ENCODE data around the gene PLSCR1. TPM values are rescaled to one million over a fixed set of nuclear protein-coding genes. Genes with fewer than 3 reads are reported as not detected.

PLSCR1 gene
- total RNA-seq, 1 donor from 2014 or later, result 37.2 TPM

- H3K27me3 Mint-ChIP-seq, result no peaks in the 10 kb centered on the region
- DNase-seq, result no peak
- no peaks in the 10 kb centered on the region for H3K9me3 Mint-ChIP-seq
- H3K4me3 Mint-ChIP-seq, result no peak overlapping the region
- CTCF ChIA-PET, result interaction anchor here (0.8 kb wide), 1 partner anchor 16 kb away, joined by 3 read pairs; no protein-coding TSS in a partner anchor
- no peak for TF ChIP-seq CTCF (IDR thresholded peaks at IDR 0.05)
- H3K27ac Mint-ChIP-seq, result no peak overlapping the region
- no peak for ATAC-seq (ENCODE audit: low read depth)
- POLR2A ChIA-PET, result no interaction called here
- intact Hi-C loops (cut with micrococcal nuclease), result no loop called here
- H3K36me3 Mint-ChIP-seq (ENCODE audit: low read depth), result no peaks in the 10 kb centered on the region
- no peaks in the 10 kb centered on the region for H3K4me1 Mint-ChIP-seq
These were observed 16.3 kb upstream of the PLSCR1 start for GRCh38 chr3:146560678-146561077.

- no peaks in the 10 kb centered on the region for H3K27me3 Mint-ChIP-seq
- H3K27ac Mint-ChIP-seq, result no peak overlapping the region
- no peak overlapping the region for H3K4me3 Mint-ChIP-seq
- H3K36me3 Mint-ChIP-seq (ENCODE audit: low read depth), result no peaks in the 10 kb centered on the region
- DNase-seq (no peak), ATAC-seq (ENCODE audit: low read depth) (no peak)
- CTCF ChIA-PET, result no interaction called here
- no peaks in the 10 kb centered on the region for H3K4me1 Mint-ChIP-seq
- H3K9me3 Mint-ChIP-seq, result no peaks in the 10 kb centered on the region
- POLR2A ChIA-PET, result no interaction called here
- no peak for TF ChIP-seq CTCF (IDR thresholded peaks at IDR 0.05)
- intact Hi-C loops (cut with micrococcal nuclease), result no loop called here
These were observed 15.0 kb upstream of the PLSCR1 start for GRCh38 chr3:146559388-146559787.

- H3K27ac Mint-ChIP-seq, result no peak overlapping the region
- no peak overlapping the region for H3K4me3 Mint-ChIP-seq
- DNase-seq (no peak), ATAC-seq (ENCODE audit: low read depth) (no peak)
- no peak for TF ChIP-seq CTCF (IDR thresholded peaks at IDR 0.05)
- H3K9me3 Mint-ChIP-seq, result no peaks in the 10 kb centered on the region
- CTCF ChIA-PET, result no interaction called here
- no peaks in the 10 kb centered on the region for H3K27me3 Mint-ChIP-seq
- no peaks in the 10 kb centered on the region for H3K4me1 Mint-ChIP-seq
- POLR2A ChIA-PET, result no interaction called here
- no peaks in the 10 kb centered on the region for H3K36me3 Mint-ChIP-seq (ENCODE audit: low read depth)
- intact Hi-C loops (cut with micrococcal nuclease), result no loop called here
These were observed 14.4 kb upstream of the PLSCR1 start for GRCh38 chr3:146558781-146559180.

DNA sequence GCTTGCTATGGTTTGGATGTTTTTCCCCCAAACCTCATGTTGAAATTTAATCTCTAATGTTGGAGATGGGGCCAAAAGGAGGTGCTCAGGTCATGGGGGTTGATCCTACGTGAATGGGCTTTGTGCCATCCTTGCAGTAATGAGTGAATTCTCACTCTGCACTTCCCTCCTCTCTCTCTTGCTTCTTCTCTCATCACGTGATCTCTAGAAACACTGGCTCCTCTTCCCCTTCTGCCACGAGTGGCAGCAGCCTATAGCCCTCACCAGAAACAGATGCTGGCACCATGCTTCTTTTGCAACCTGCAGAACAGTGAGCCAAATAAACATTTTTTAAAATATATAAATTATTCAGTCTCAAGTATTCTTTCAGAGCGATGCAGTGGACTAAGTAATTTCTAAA is 13.3 kb upstream of the PLSCR1 start:
- Mint-ChIP-seq H3K27ac (no peak overlapping the region), H3K4me3 (no peak overlapping the region), H3K27me3 (no peaks in the 10 kb centered on the region), H3K4me1 (no peaks in the 10 kb centered on the region), H3K9me3 (no peaks in the 10 kb centered on the region), H3K36me3 (ENCODE audit: low read depth) (no peaks in the 10 kb centered on the region)
- ATAC-seq (ENCODE audit: low read depth) (no peak), DNase-seq (no peak)
- ChIA-PET POLR2A (no interaction called here), CTCF (no interaction called here)
- no peak for TF ChIP-seq CTCF (IDR thresholded peaks at IDR 0.05)
- intact Hi-C loops (cut with micrococcal nuclease), result no loop called here

DNA sequence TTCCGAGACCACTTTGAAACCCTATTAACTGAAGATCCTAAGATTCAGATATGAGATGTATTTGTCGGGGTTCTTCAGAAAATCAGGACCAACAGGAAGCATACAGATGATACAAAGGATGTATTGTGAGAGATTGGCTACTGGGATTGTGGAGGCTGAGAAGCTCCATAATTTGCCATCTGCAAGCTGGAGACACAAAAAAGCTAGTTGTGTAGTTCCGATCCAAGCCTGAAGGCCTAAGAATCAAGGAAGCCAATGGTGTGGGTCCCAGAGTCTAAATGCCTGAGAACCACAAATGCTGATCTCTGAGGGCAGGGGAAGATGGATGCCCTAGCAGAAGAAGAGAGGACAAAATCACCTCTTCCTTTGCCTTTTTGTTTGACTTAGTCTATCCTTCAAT is 10.9 kb upstream of the PLSCR1 start:
- ChIA-PET POLR2A (no interaction called here), CTCF (no interaction called here)
- intact Hi-C loops (cut with micrococcal nuclease), result no loop called here
- TF ChIP-seq CTCF (IDR thresholded peaks at IDR 0.05), result no peak
- Mint-ChIP-seq H3K9me3 (no peaks in the 10 kb centered on the region), H3K27ac (no peak overlapping the region), H3K27me3 (no peaks in the 10 kb centered on the region), H3K4me3 (no peak overlapping the region), H3K36me3 (ENCODE audit: low read depth) (no peaks in the 10 kb centered on the region), H3K4me1 (peaks cover 4% of the 10 kb centered on the region)
- DNase-seq, result no peak
- no peak for ATAC-seq (ENCODE audit: low read depth)
